Nephron progenitor cell (in vitro differentiated cells): ENCODE results near the gene RSPH9.
A peak's percentile ranks its signal among the peaks of the same experiment; 100 is the strongest.
"Not testable (repeated sequence)": the region's sequence is repeated elsewhere in the genome, so short reads cannot be mapped to it uniquely, and the experiment has no call there.

Source experiments
- DNase-seq: peaks from one replicate; pipeline ENCODE4 v3.0.0; 2021
- H3K27ac Mint-ChIP-seq: 2 replicates; pipeline ENCODE4 v1.8.0; 2021; ENCODE audit warnings: mild to moderate bottlenecking, moderate library complexity, mixed read lengths
- H3K27me3 Mint-ChIP-seq: 2 replicates; pipeline ENCODE4 v1.8.0; 2021; ENCODE audit warnings: mild to moderate bottlenecking, low read depth, mixed read lengths; ENCODE audit not compliant: poor library complexity
- H3K36me3 Mint-ChIP-seq: 2 replicates; pipeline ENCODE4 v1.8.0; 2021; ENCODE audit warnings: low read depth, mixed read lengths
- H3K4me1 Mint-ChIP-seq: 2 replicates; pipeline ENCODE4 v1.8.0; 2021; ENCODE audit warnings: mixed read lengths
- H3K4me3 Mint-ChIP-seq: 2 replicates; pipeline ENCODE4 v1.8.0; 2021; ENCODE audit warnings: mild to moderate bottlenecking, moderate library complexity, mixed read lengths
- H3K9me3 Mint-ChIP-seq: 2 replicates; pipeline ENCODE4 v1.8.0; 2021; ENCODE audit warnings: mild to moderate bottlenecking, moderate library complexity, mixed read lengths
- TF ChIP-seq, protein P1 (sequence below): fragments of 200-600 bp; sonication (generic); IDR thresholded peaks from 2 replicates; pipeline ENCODE4 v1.5.0; 2021; ENCODE audit warnings: antibody characterized with exemption

Gene RSPH9

DNA sequence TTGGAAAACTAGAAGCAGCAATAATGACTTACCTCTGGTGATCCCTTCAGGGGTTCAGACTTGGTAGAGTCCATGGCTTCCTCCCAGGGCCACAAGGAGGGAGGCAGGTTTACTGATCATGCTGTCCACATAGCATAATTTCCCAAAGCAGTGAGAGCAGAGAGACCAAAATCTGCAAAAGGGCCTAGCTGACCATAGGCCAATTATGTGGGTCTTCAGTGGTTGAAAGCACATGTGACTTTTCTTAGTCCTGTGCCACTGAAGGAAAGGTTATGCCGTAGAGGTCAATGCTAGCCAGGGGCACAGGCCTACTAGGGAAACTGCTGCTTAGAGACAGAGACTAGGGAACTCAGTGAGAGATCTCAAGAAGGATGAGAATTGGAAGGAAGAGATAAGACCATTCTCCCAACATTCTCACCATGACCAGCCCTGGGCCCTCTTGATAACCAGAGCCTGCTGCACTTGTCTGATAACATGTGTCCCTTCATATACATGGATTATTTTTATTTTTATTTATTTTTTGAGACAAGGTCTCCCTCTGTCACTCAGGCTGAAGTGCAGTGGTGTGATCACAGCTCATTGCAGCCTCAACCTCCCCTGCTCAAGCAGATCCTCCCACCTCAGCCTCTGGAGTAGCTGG is 13.7 kb upstream of the RSPH9 start:
- DNase-seq = no peak
- Mint-ChIP-seq H3K27ac (peak overlapping the region; percentile 89), H3K4me1 (peaks cover 54% of the 10 kb centered on the region), H3K27me3 (no peaks in the 10 kb centered on the region), H3K36me3 (peaks cover 16% of the 10 kb centered on the region), H3K9me3 (no peaks in the 10 kb centered on the region), H3K4me3 (no peak overlapping the region)
- TF ChIP-seq, protein P1, sequence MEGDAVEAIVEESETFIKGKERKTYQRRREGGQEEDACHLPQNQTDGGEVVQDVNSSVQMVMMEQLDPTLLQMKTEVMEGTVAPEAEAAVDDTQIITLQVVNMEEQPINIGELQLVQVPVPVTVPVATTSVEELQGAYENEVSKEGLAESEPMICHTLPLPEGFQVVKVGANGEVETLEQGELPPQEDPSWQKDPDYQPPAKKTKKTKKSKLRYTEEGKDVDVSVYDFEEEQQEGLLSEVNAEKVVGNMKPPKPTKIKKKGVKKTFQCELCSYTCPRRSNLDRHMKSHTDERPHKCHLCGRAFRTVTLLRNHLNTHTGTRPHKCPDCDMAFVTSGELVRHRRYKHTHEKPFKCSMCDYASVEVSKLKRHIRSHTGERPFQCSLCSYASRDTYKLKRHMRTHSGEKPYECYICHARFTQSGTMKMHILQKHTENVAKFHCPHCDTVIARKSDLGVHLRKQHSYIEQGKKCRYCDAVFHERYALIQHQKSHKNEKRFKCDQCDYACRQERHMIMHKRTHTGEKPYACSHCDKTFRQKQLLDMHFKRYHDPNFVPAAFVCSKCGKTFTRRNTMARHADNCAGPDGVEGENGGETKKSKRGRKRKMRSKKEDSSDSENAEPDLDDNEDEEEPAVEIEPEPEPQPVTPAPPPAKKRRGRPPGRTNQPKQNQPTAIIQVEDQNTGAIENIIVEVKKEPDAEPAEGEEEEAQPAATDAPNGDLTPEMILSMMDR = no peak

- DNase-seq, H3K9me3 Mint-ChIP-seq, H3K27ac Mint-ChIP-seq, H3K27me3 Mint-ChIP-seq, H3K36me3 Mint-ChIP-seq, H3K4me3 Mint-ChIP-seq: not testable (repeated sequence)
- peaks cover 54% of the 10 kb centered on the region for H3K4me1 Mint-ChIP-seq
Observed at GRCh38 chr6:43633002-43633401, 11.8 kb upstream of the RSPH9 start.

DNA sequence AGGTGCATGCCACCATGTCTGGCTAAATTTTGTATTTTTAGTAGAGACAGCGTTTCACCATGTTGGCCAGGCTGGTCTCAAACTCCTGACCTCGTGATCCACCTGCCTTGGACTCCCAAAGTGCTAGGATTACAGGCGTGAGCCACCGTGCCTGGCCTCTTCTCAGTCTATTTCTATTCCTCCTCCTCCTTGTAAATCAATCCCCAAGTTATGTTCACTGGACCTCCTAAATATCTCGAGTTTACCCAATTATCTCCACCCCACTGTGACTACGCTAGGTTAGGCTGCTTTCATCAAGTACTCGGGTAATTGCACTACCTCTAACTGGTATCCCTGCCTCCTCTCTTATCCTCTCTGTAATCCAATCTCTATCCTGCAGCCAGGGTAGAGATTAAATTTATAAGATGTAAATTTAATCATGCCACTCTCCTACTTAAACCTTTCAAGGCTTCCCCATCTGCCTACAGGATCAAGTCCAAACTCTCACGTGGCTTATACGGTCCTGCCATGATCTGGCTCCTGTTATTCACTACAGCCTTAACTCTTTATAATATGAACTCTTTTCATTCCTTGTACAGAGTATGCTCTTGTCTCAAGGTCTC is 10.0 kb upstream of the RSPH9 start:
- Mint-ChIP-seq H3K4me1 (peaks cover 57% of the 10 kb centered on the region), H3K27ac (peak overlapping the region; percentile 47), H3K27me3 (no peaks in the 10 kb centered on the region), H3K9me3 (no peaks in the 10 kb centered on the region), H3K4me3 (peak overlapping the region; percentile 99), H3K36me3 (peaks cover 13% of the 10 kb centered on the region)
- DNase-seq = no peak
- TF ChIP-seq, protein P1 = no peak

- TF ChIP-seq, protein P1 = no peak
- H3K4me3 Mint-ChIP-seq = peak within 1 kb of the TSS; percentile 99
- DNase-seq = peak; percentile 74
- peaks cover 22% of the 10 kb centered on the region for H3K36me3 Mint-ChIP-seq
- peaks cover 50% of the 10 kb centered on the region for H3K4me1 Mint-ChIP-seq
- H3K27ac Mint-ChIP-seq = peak within 1 kb of the TSS; percentile 69
- no peaks in the 10 kb centered on the region for H3K9me3 Mint-ChIP-seq
- no peaks in the 10 kb centered on the region for H3K27me3 Mint-ChIP-seq
Observed at GRCh38 chr6:43635387-43636307, 9.2 kb upstream of the RSPH9 start, which contains the start of gene MAD2L1BP. TSS of gene MAD2L1BP (plus strand) at chr6:43635840. CDS start at chr6:43635876, 36 bp downstream.

GRCh38 chr6:43636308-43636659 is 8.6 kb upstream of the RSPH9 start:
- H3K27me3 Mint-ChIP-seq = no peaks in the 10 kb centered on the region
- H3K4me3 Mint-ChIP-seq = peak overlapping the region; percentile 99
- H3K4me1 Mint-ChIP-seq = peaks cover 46% of the 10 kb centered on the region
- peaks cover 28% of the 10 kb centered on the region for H3K36me3 Mint-ChIP-seq
- no peaks in the 10 kb centered on the region for H3K9me3 Mint-ChIP-seq
- TF ChIP-seq, protein P1 = no peak
- no peak for DNase-seq
- peak overlapping the region; percentile 69 for H3K27ac Mint-ChIP-seq
